ENCODE results near the gene HNRNPA2B1.
A peak's percentile ranks its signal among the peaks of the same experiment; 100 is the strongest.
"Not testable (repeated sequence)": the region's sequence is repeated elsewhere in the genome, so short reads cannot be mapped to it uniquely, and the experiment has no call there.

Gene HNRNPA2B1

GRCh38 chr7:26183545-26184280, 16.8 kb downstream of the HNRNPA2B1 start:
- no peak for DNase-seq

- DNase-seq, result no peak
Measured at GRCh38 chr7:26182706-26183105, 17.8 kb downstream of the HNRNPA2B1 start.

DNA sequence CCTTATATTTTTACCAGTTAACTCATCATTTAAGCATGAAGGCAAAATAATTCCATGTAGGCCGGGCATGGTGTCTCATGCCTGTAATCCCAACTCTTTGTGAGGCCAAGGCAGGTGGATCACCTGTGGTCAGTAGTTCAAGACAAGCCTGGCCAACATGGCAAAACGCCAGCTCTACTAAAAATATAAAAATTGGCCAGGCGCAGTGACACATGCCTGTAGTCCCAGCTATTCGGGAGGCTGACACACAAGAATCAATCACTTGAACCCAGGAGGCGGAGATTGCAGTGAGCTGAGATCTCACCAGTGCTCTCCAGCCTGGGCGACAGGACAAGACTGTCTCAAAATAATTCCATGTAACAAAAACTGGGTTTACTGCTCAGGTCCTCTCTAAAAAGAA, 18.3 kb downstream of the HNRNPA2B1 start:
- no peak for DNase-seq

GRCh38 chr7:26181474-26182227, 18.9 kb downstream of the HNRNPA2B1 start:
- DNase-seq, result no peak

DNA sequence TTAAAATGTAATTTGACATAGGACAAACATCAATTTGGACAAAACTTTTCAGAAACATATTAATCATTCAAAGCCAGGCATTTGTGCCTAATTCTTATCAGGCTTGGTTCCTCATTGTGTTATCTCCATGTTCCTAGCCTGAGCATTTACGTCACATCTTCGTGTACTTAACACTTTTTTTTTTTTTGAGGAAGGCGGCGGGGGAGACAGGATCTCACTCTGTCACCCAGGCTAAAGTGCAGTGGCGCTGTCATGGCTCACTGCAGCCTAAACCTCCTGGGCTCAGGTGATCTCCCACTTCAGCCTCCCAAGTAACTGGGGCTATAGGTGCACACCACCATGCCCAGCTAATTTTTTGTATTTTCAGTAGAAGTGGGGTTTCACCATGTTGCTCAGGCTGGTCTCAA, 19.8 kb downstream of the HNRNPA2B1 start:
- no peak for DNase-seq

DNA sequence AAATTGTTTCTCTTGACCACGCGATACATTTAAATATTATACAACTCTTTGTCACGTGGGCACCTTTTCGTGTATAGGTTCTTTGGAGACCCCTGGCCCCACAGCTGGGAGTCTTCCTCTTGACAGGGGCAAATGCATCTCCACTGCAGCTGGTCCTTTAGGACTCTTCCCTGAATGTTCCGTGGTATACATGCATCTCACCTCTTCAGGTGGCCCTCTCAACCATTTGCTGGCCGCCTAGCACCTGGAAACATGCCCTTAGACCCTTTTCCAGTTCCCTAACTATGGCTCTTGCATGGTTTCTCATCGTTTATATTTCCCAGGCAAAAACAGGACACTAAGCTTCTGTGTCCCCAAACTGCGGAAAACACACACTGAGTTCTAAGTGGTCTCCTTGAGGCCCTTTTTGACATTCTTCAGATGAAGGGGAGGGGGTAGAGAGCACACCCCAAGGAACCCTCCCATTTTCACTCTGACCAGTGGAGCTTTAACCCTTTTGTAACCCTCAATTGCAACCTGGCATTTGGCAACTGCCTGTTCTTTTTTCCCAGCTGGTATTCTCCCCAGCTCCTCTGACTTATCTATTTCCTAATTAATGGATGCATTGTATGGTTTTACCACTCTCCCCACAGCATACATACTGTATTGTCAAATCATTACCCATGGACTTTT, 20.6 kb downstream of the HNRNPA2B1 start:
- DNase-seq, result no peak

DNA sequence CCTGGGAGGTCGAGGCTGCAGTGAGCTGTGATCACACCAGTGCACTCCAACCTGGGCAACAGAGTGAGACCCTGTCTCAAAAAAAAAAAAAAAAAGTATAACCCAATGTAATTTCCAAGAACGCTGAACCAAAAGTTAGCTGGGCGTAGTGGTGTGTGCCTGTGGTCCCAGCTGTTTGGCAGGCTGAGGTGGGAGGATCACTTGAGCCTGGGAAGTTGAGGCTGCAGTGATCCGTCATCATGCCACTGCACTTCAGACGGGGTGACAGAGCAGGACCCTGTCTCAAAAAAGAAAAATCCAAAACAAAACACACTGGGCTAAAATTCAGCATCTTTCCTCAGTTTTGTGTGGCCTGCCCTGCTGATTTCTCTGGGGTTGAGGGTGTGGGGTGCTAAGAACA, 21.1 kb downstream of the HNRNPA2B1 start:
- DNase-seq, result no peak

DNA sequence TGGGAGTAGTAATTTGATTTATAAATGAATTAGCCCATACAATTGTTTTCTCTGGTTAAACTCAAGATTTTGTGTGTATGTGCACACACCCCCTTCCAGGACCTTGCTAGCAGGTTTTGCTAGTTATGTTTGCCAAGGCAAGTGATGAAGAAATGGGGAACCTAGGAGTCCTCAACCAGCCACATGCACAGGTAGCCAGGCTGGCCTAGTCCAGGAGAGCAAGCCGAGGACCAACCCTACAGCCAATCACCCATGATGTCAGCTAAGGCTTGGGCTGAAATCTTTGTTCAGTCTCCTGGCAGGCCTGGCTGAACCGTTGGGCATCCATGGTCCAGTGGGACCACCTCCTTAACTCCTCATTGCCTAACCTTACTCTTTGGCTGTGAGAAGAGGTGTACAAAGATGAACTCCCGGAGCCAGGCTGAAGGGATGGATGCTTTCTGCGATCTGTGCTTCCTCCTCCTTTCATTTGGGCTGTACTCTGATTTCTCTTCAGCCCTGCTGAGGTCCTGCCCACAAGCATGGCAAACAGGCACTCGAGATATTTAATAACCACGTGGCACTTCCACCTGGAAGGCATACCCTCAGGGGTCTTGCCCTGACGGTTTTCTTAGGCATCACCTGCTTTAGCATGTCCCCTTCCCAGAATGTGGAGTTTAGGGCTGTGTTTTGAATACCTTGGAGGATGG, 22.1 kb downstream of the HNRNPA2B1 start:
- DNase-seq, result no peak

- DNase-seq, result not testable (repeated sequence)
Measured at GRCh38 chr7:26177269-26177668, 23.3 kb downstream of the HNRNPA2B1 start.

DNA sequence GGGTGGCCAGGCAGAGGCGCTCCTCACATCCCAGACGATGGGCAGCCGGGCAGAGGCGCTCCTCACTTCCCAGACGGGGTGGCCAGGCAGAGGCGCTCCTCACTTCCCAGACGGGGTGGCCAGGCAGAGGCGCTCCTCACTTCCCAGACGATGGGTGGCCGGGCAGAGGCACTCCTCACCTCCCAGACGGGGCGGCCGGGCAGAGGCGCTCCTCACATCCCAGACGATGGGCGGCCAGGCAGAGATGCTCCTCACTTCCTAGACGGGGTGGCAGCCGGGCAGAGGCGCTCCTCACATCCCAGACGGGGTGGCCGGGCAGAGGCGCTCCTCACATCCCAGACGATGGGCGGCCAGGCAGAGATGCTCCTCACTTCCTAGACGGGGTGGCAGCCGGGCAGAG, 23.9 kb downstream of the HNRNPA2B1 start:
- DNase-seq, result not testable (repeated sequence)

DNA sequence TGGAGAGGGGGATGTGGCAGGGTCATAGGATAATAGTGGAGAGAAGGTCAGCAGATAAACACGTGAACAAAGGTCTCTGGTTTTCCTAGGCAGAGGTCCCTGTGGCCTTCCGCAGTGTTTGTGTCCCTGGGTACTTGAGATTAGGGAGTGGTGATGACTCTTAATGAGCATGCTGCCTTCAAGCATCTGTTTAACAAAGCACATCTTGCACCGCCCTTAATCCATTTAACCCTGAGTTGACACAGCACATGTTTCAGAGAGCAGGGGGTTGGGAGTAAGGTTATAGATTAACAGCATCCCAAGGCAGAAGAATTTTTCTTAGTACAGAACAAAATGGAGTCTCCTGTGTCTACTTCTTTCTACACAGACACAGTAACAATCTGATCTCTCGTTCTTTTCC, 24.6 kb downstream of the HNRNPA2B1 start:
- not testable (repeated sequence) for DNase-seq

DNA sequence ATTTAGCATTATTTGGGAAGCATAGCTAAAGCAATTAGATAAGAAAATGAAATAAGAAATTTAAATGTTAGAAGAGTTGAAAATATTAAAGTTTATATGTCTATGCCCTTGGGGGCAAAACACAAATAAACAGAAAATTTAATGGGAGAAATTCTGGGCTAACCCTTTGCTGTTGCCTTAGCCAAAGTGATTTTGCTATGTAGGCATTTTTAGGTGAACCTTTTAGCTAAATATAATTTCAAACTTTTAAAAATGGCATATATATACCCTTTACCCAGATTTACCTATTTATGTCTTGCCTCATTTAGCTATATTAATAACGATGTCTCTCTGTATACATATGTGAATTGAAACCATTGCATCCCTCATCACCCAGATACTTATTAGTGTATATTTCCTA, 28.5 kb downstream of the HNRNPA2B1 start:
- DNase-seq, result no peak

- no peak for DNase-seq
Measured at GRCh38 chr7:26171601-26172000, 28.9 kb downstream of the HNRNPA2B1 start.

GRCh38 chr7:26170663-26171062, 29.9 kb downstream of the HNRNPA2B1 start:
- DNase-seq, result no peak

DNA sequence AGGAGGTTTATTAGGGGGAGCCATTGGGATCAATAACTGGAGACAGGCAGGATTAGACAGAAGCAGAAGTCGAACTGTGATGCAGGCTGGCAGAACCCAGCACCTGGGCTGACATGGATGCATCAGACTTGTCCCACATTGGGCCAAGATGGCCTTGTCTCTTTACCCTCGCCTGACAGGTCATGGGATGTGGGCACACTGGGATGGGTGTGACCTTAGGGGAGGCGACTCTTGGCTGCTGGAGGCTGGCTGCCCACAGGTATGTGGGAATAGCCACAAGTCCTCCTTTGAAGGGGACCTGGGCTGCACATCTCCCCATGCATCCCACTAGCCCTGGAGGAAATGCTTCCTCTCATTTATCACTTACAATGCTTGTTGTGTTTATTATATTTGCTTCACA, 31.3 kb downstream of the HNRNPA2B1 start:
- DNase-seq, result no peak

- DNase-seq, result no peak
Measured at GRCh38 chr7:26168458-26169023, 32.0 kb downstream of the HNRNPA2B1 start.

DNA sequence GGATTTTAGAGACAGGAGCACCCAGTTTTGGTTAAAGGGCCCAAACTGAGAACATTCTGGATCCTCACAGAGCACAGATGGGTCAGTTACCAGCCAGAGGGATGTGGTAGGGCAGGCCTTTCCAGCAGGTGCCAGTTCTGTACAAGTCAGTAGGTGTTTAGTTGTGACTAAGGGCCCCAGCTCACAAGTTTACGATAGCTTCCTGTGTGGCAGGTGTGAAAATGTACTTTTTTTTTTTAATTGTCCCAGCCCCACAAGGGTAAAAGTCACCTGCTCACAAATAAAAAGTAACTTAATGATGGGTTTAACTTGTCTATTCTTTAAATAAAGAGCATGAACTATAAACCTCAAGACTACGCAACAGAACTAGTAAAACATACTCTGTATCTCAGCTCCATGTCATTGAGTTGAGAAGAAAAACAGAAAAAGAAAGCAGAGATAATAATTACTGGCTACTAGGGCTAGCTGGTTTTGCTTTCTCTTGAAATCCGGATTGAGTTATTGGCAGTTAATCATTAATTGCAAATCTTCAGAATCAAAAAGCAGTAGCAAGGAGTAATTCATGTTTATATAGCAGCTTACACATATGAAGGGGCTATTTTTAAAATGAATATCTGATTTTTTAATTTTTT, 33.1 kb downstream of the HNRNPA2B1 start:
- DNase-seq, result peak in 1 of 2 experiments; percentile 35

GRCh38 chr7:26166684-26167266, 33.8 kb downstream of the HNRNPA2B1 start:
- peak in 1 of 2 experiments; percentile 39 for DNase-seq

DNA sequence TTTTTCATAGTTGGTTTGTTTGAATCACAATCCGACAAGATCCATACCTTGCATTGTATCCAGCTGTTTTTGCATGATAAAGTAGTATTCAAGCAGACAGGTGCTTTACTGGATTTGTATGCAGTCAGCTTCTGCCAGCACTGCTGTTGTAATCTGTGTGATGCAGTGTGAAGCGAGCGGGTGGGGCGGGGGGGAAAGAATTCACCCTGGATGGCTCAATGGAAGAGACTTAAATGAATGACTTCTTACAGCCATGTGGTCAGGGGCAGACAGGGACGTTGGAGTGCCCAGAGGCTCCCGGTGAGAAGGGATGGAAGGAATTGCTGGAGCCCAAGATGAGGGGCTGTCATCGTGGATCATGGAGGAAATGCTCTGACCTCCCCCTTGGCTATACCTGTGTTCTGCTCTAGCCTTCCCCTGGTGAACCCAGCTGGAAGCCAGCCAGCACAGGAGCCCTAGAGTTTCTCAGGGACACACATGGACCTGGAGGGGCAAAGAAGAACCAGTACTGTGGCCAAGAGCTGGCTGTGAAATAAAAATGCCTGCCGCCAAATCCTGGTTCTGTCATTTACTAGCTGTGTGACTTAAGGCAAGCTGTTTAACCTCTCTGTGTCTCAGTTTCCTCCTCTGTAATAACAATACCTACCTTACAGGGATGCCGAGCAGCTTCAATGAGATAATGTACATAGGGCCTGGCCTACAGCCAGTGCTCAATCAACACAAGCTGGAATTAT, 34.4 kb downstream of the HNRNPA2B1 start:
- no peak for DNase-seq

DNA sequence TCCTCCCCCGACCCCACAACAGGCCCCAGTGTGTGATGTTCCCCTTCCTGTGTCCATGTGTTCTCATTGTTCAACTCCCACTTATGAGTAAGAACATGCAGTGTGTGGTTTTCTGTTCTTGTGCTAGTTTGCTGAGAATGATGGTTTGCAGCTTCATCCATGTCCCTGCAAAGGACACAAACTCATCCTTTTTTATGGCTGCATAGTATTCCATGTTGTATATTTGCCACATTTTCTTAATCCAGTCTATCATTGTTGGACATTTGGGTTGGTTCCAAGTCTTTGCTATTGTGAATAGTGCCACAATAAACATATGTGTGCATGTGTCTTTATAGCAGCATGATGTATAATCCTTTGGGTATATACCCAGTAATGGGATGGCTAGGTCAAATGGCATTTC, 36.7 kb downstream of the HNRNPA2B1 start:
- not testable (repeated sequence) for DNase-seq

GRCh38 chr7:26162431-26162830, 38.1 kb downstream of the HNRNPA2B1 start:
- DNase-seq, result no peak
